Cortex of kidney (tissue), 1 donor: ENCODE results near the gene STPG1.

ENCODE experiments used
- DNase-seq: peaks from one replicate; lab custom pipeline; 2025; lab: John Stamatoyannopoulos, UW

STPG1 gene

GRCh38 chr1:24426744-24427544 lies 13.4 kb upstream of the STPG1 start:
- no peak for DNase-seq

- no peak for DNase-seq
Observed at GRCh38 chr1:24425922-24426321, 12.3 kb upstream of the STPG1 start.

GRCh38 chr1:24425441-24425840 lies 11.9 kb upstream of the STPG1 start:
- no peak for DNase-seq

- DNase-seq, result no peak
Observed at GRCh38 chr1:24424990-24425389, 11.4 kb upstream of the STPG1 start.

GRCh38 chr1:24424207-24424606 lies 10.6 kb upstream of the STPG1 start:
- DNase-seq, result no peak

GRCh38 chr1:24421502-24421901 lies 7.9 kb upstream of the STPG1 start:
- no peak for DNase-seq

- DNase-seq, result no peak
Observed at GRCh38 chr1:24420547-24420946, 7.0 kb upstream of the STPG1 start.

GRCh38 chr1:24418898-24419628 lies 5.5 kb upstream of the STPG1 start:
- DNase-seq, result no peak

- DNase-seq, result no peak
Observed at GRCh38 chr1:24417681-24418080, 4.1 kb upstream of the STPG1 start.

- no peak for DNase-seq
Observed at GRCh38 chr1:24416666-24417391, 3.2 kb upstream of the STPG1 start.

GRCh38 chr1:24415910-24416665 lies 2.5 kb upstream of the STPG1 start:
- no peak for DNase-seq

- peak; percentile 53 for DNase-seq
Observed at GRCh38 chr1:24415334-24415909, 1.8 kb upstream of the STPG1 start, which contains the start of gene NIPAL3. TSS of gene NIPAL3 (plus strand) at chr1:24415802. CDS start at chr1:24419548, 3,746 bp downstream.

GRCh38 chr1:24414775-24415333 lies 1.3 kb upstream of the STPG1 start:
- no peak for DNase-seq

- DNase-seq, result no peak
Observed at GRCh38 chr1:24412408-24412807, 1.2 kb downstream of the STPG1 start.

GRCh38 chr1:24411963-24412362 lies 1.6 kb downstream of the STPG1 start:
- DNase-seq, result no peak

- no peak for DNase-seq
Observed at GRCh38 chr1:24410750-24411149, 2.8 kb downstream of the STPG1 start.

- DNase-seq, result no peak
Observed at GRCh38 chr1:24409535-24409934, 4.0 kb downstream of the STPG1 start.

- no peak for DNase-seq
Observed at GRCh38 chr1:24406788-24407187, 6.8 kb downstream of the STPG1 start.

- no peak for DNase-seq
Observed at GRCh38 chr1:24403806-24404205, 9.8 kb downstream of the STPG1 start.

GRCh38 chr1:24400065-24400464 lies 13.5 kb downstream of the STPG1 start:
- DNase-seq, result no peak

GRCh38 chr1:24393892-24394291 lies 19.7 kb downstream of the STPG1 start:
- DNase-seq, result no peak
